ENCODE data around the gene SKOR2. TPM values are rescaled to one million over a fixed set of nuclear protein-coding genes. Genes with fewer than 3 reads are reported as not detected.

The SKOR2 gene
- total RNA-seq (not detected), total RNA-seq (0 to 0.11 (median 0) reads per million in 172 experiments)
- polyA plus RNA-seq (2013, experiment 1 of 2), result not detected
- not detected for polyA plus RNA-seq (2013, experiment 2 of 2)

- H3K9me3 ChIP-seq (ENCODE audit: control insufficient read depth in 1 of 2, insufficient read depth in 1 of 2, low read length in 2 of 2), result peaks cover 7 to 28% of the 10 kb centered on the region in 2 experiments
- Mint-ChIP-seq H3K4me1 (ENCODE audit: low read depth) (peaks cover 6% of the 10 kb centered on the region), H3K36me3 (ENCODE audit: low read depth) (no peaks in the 10 kb centered on the region), H3K9me3 (no peaks in the 10 kb centered on the region), H3K27ac (no peak within 1 kb of the TSS), H3K27me3 (peaks cover 82% of the 10 kb centered on the region), H3K4me3 (no peak within 1 kb of the TSS)
- H3K36me3 ChIP-seq (ENCODE audit: insufficient read depth, low read length), result no peaks in the 10 kb centered on the region
- peaks cover 71 to 81% of the 10 kb centered on the region in 2 experiments for H3K27me3 ChIP-seq (ENCODE audit: control insufficient read depth in 1 of 2, insufficient read depth in 2 of 2, low read length in 2 of 2)
- ATAC-seq (ENCODE audit: poor library complexity), result no peak
- TF ChIP-seq CTCF (IDR thresholded peaks at IDR 0.05), result no peak
- no peak within 1 kb of the TSS for H3K27ac ChIP-seq (ENCODE audit: low read depth in 1 of 2, low read length in 2 of 2)
- no peak within 1 kb of the TSS for H3K4me3 ChIP-seq (ENCODE audit: low read length)
- no peak for DNase-seq
- no peaks in the 10 kb centered on the region for H3K4me1 ChIP-seq (ENCODE audit: insufficient read depth, low read length)
- ChIA-PET CTCF (no interaction called here), POLR2A (no interaction called here)
- intact Hi-C loops (cut with DNase I, micrococcal nuclease), result no loop called here
These were observed at the start of gene SKOR2 for GRCh38 chr18:47251289-47252120. Gene SKOR2, minus strand, starts transcription at chr18:47251660. Its CDS starts 2,477 bp downstream, at chr18:47249183.

GRCh38 chr18:47296462-47296861, 45.0 kb upstream of the SKOR2 start:
- CTCF ChIA-PET, result no interaction called here
- ATAC-seq (ENCODE audit: poor library complexity) (no peak), DNase-seq (no peak)
- H3K9me3 Mint-ChIP-seq, result peaks cover 8% of the 10 kb centered on the region
- Histone ChIP-seq H3K36me3 (ENCODE audit: insufficient read depth, low read length) (no peaks in the 10 kb centered on the region), H3K9me3 (ENCODE audit: control insufficient read depth in 1 of 2, insufficient read depth in 1 of 2, low read length in 2 of 2) (no peaks in the 10 kb centered on the region), H3K27ac (ENCODE audit: low read depth in 1 of 2, low read length in 2 of 2) (no peak overlapping the region), H3K27me3 (ENCODE audit: control insufficient read depth in 1 of 2, insufficient read depth in 2 of 2, low read length in 2 of 2) (peaks cover 3 to 4% of the 10 kb centered on the region in 2 experiments), H3K4me1 (ENCODE audit: insufficient read depth, low read length) (no peaks in the 10 kb centered on the region), H3K4me3 (ENCODE audit: low read length) (no peak overlapping the region)
- no peak overlapping the region for H3K27ac Mint-ChIP-seq
- TF ChIP-seq CTCF (IDR thresholded peaks at IDR 0.05), result no peak
- no peaks in the 10 kb centered on the region for H3K4me1 Mint-ChIP-seq (ENCODE audit: low read depth)
- POLR2A ChIA-PET, result no interaction called here
- intact Hi-C loops (cut with DNase I, micrococcal nuclease), result no loop called here
- no peak overlapping the region for H3K4me3 Mint-ChIP-seq
- peaks cover 27% of the 10 kb centered on the region for H3K27me3 Mint-ChIP-seq
- H3K36me3 Mint-ChIP-seq (ENCODE audit: low read depth), result no peaks in the 10 kb centered on the region

- Mint-ChIP-seq H3K27ac (no peak overlapping the region), H3K9me3 (peaks cover 6% of the 10 kb centered on the region), H3K4me1 (ENCODE audit: low read depth) (no peaks in the 10 kb centered on the region), H3K36me3 (ENCODE audit: low read depth) (no peaks in the 10 kb centered on the region), H3K27me3 (peaks cover 37% of the 10 kb centered on the region), H3K4me3 (no peak overlapping the region)
- H3K27ac ChIP-seq (ENCODE audit: low read depth in 1 of 2, low read length in 2 of 2), result no peak overlapping the region
- H3K27me3 ChIP-seq (ENCODE audit: control insufficient read depth in 1 of 2, insufficient read depth in 2 of 2, low read length in 2 of 2), result peaks cover 3 to 4% of the 10 kb centered on the region in 2 experiments
- no peak overlapping the region for H3K4me3 ChIP-seq (ENCODE audit: low read length)
- H3K4me1 ChIP-seq (ENCODE audit: insufficient read depth, low read length), result no peaks in the 10 kb centered on the region
- ChIA-PET POLR2A (no interaction called here), CTCF (no interaction called here)
- no peaks in the 10 kb centered on the region for H3K9me3 ChIP-seq (ENCODE audit: control insufficient read depth in 1 of 2, insufficient read depth in 1 of 2, low read length in 2 of 2)
- DNase-seq, result no peak
- ATAC-seq (ENCODE audit: poor library complexity), result no peak
- H3K36me3 ChIP-seq (ENCODE audit: insufficient read depth, low read length), result no peaks in the 10 kb centered on the region
- intact Hi-C loops (cut with DNase I, micrococcal nuclease), result no loop called here
- no peak for TF ChIP-seq CTCF (IDR thresholded peaks at IDR 0.05)
These were observed 43.3 kb upstream of the SKOR2 start for GRCh38 chr18:47294801-47295200.

All from CD4-positive, alpha-beta T cell (primary cell).